GM12878 (cell line): Measurements from ENCODE around the gene LSP1.

Experiments used
- CTCF ChIP-seq, 3 experiments: IDR thresholded peaks in 2 of 3; conservative IDR thresholded peaks in 1 of 3; 2 replicates each; pipeline ENCODE4 v1.5.1; 2011; ENCODE audit warnings: low read depth in 3 of 3, low read length in 3 of 3, mild to moderate bottlenecking in 3 of 3, control low read depth in 2 of 3, moderate library complexity in 2 of 3, inconsistent platforms in 1 of 3, mixed read lengths in 1 of 3; ENCODE audit not compliant: control insufficient read depth in 2 of 3, insufficient read depth in 1 of 3; ENCODE audit errors: extremely low read depth in 1 of 3
- FOXM1 ChIP-seq: IDR thresholded peaks from 2 replicates; pipeline ENCODE4 v1.6.1; 2012; ENCODE audit warnings: low read depth, mild to moderate bottlenecking, inconsistent platforms, low read length, moderate library complexity
- HDAC6 ChIP-seq: fragments of 200-600 bp; sonication (generic); IDR thresholded peaks from one replicate; pipeline ENCODE4 v1.8.0; 2017; ENCODE audit warnings: antibody characterized with exemption; ENCODE audit not compliant: unreplicated experiment
- MYC ChIP-seq: IDR thresholded peaks from 2 replicates; pipeline ENCODE4 v1.6.1; 2011; ENCODE audit warnings: mild to moderate bottlenecking, low read length, moderate library complexity, inconsistent platforms; ENCODE audit not compliant: insufficient read depth, insufficient replicate concordance, insufficient read length, severe bottlenecking
- NBN ChIP-seq: fragments of 450-650 bp; IDR thresholded peaks from 2 replicates; pipeline ENCODE4 v1.6.1; 2016
- NRF1 ChIP-seq: conservative IDR thresholded peaks from 2 replicates; pipeline ENCODE4 v1.6.1; 2011; ENCODE audit warnings: mild to moderate bottlenecking, low read depth, low read length, improper control_type of control experiment
- PBX3 ChIP-seq: IDR thresholded peaks from 2 replicates; pipeline ENCODE4 v1.6.1; 2011; ENCODE audit warnings: mild to moderate bottlenecking, low read depth, low read length, moderate library complexity; ENCODE audit not compliant: insufficient replicate concordance
- RBBP5 ChIP-seq: fragments of 200-600 bp; sonication (generic); conservative IDR thresholded peaks from 2 replicates; pipeline ENCODE4 v1.6.1; 2016
- REST ChIP-seq: IDR thresholded peaks from 2 replicates; pipeline ENCODE4 v1.6.1; 2012; ENCODE audit warnings: mild to moderate bottlenecking, low read depth, low read length
- TCF7 ChIP-seq: IDR thresholded peaks from 2 replicates; pipeline ENCODE4 v1.6.1; 2014; ENCODE audit warnings: antibody characterized with exemption, borderline replicate concordance
- YY1 ChIP-seq: IDR thresholded peaks from 2 replicates; pipeline ENCODE4 v1.6.1; 2011; ENCODE audit warnings: low read depth, mild to moderate bottlenecking, low read length

GRCh38 chr11:1909524-1909923, 56.6 kb downstream of the LSP1 start:
- TF ChIP-seq CTCF (IDR thresholded peaks at IDR 0.05 in 2 of 3, conservative IDR thresholded peaks at IDR 0.05 in 1 of 3; ENCODE audit: control insufficient read depth in 2 of 3, extremely low read depth in 1 of 3, insufficient read depth in 1 of 3, low read depth in 3 of 3, low read length in 3 of 3) (no peak), FOXM1 (no peak), MYC (no peak), TCF7 (no peak), HDAC6 (no peak), NBN (no peak), REST (no peak), YY1 (no peak), PBX3 (no peak), RBBP5 (no peak), NRF1 (no peak)
